Mucosa of descending colon (tissue), 3 donors: ENCODE results near the gene POLR2L. TPM values are rescaled to one million over a fixed set of nuclear protein-coding genes. Genes with fewer than 3 reads are reported as not detected.

Experiments
- ATAC-seq: fragments of 200-7000 bp; cut with Tn5 transposase; one replicate; pipeline ENCODE4 v1.9.1; 2020; ENCODE audit warnings: mild to moderate bottlenecking, moderate library complexity
- DNase-seq, 3 donors: peaks; one replicate each; pipeline ENCODE4 v3.0.0-alpha.2; 2020
- H3K36me3 ChIP-seq: fragments of 200-600 bp; one replicate; pipeline ENCODE4 v1.8.0; 2021; ENCODE audit warnings: low read depth, mild to moderate bottlenecking
- H3K4me1 ChIP-seq: fragments of 200-600 bp; one replicate; pipeline ENCODE4 v1.8.0; 2021; ENCODE audit warnings: low read depth, mild to moderate bottlenecking
- H3K4me3 ChIP-seq: fragments of 200-600 bp; one replicate; pipeline ENCODE4 v1.8.0; 2021; ENCODE audit warnings: mild to moderate bottlenecking
- H3K9me3 ChIP-seq: fragments of 200-600 bp; one replicate; pipeline ENCODE4 v1.8.0; 2021; ENCODE audit warnings: mild to moderate bottlenecking
- CTCF ChIP-seq: fragments of 200-600 bp; IDR thresholded peaks from one replicate; pipeline ENCODE4 v1.8.0; 2022; ENCODE audit warnings: antibody characterized with exemption, mild to moderate bottlenecking
- intact Hi-C, 2 donors: fragments of 100-400 bp; cut with DNase I in 1 of 2; cut with micrococcal nuclease in 1 of 2; formaldehyde crosslinking; loops; one replicate each; pipeline versions ENCODE4 v1.11.0 to v1.11.1; 2022; cut with DNase I, micrococcal nuclease
- total RNA-seq, 3 donors: library from RNA; stranded (reverse); fragmentation: NEBNext Ultra II Directional in 2 of 3; extraction: Animal tissue kit (Norgen Biotek cat#: 25700) in 2 of 3; gene quantifications; one replicate each; pipeline versions ENCODE4 v1.2.1 to v1.2.4, GENCODE V29; 2021 to 2023
- donor health status: DM: no; HTN: no; CAD: no; lungs with moderate emphysema.
- donor health status: DM: no; HTN: no; CAD: no.
- donor health status: DM: no; HTN: yes; CAD: no.

POLR2L gene
- total RNA-seq, 3 donors from 2014 or later: 67.1 to 86.8 (median 82.1) TPM

- no peaks in the 10 kb centered on the region for H3K9me3 ChIP-seq
- H3K4me1 ChIP-seq: peaks cover 40% of the 10 kb centered on the region
- DNase-seq (peak; percentile 95 to 97 (median 97)), ATAC-seq (peak; percentile 73)
- TF ChIP-seq CTCF: no peak
- intact Hi-C loops: no loop called here
- peak overlapping the region; percentile 85 for H3K4me3 ChIP-seq
- H3K36me3 ChIP-seq: no peaks in the 10 kb centered on the region
These were observed 22.2 kb downstream of the POLR2L start for GRCh38 chr11:819943-820649.

GRCh38 chr11:819129-819931 is 23.0 kb downstream of the POLR2L start:
- DNase-seq (peak; percentile 95 to 96 (median 96)), ATAC-seq (peak; percentile 88)
- Histone ChIP-seq H3K9me3 (no peaks in the 10 kb centered on the region), H3K4me3 (peak overlapping the region; percentile 85), H3K36me3 (no peaks in the 10 kb centered on the region), H3K4me1 (peaks cover 33% of the 10 kb centered on the region)
- intact Hi-C loops: no loop called here
- peak; percentile 10 for TF ChIP-seq CTCF

GRCh38 chr11:818396-819128 is 23.8 kb downstream of the POLR2L start, which contains the start of gene PNPLA2:
Gene PNPLA2, plus strand, starts transcription at chr11:818914. Its CDS starts 805 bp downstream, at chr11:819719.
- Histone ChIP-seq H3K36me3 (no peaks in the 10 kb centered on the region), H3K4me1 (peaks cover 29% of the 10 kb centered on the region), H3K9me3 (no peaks in the 10 kb centered on the region), H3K4me3 (peak within 1 kb of the TSS; percentile 85)
- peak; percentile 49 for ATAC-seq
- peak in 2 of 3 donors; percentile 69 to 77 for DNase-seq
- intact Hi-C loops: no loop called here
- no peak for TF ChIP-seq CTCF

- Histone ChIP-seq H3K4me3 (no peak overlapping the region), H3K36me3 (no peaks in the 10 kb centered on the region), H3K4me1 (peaks cover 28% of the 10 kb centered on the region), H3K9me3 (no peaks in the 10 kb centered on the region)
- intact Hi-C loops: no loop called here
- TF ChIP-seq CTCF: no peak
- DNase-seq: no peak
- no peak for ATAC-seq
These were observed 25.9 kb downstream of the POLR2L start for GRCh38 chr11:816433-816779.

- ATAC-seq: no peak
- no peak for TF ChIP-seq CTCF
- Histone ChIP-seq H3K9me3 (no peaks in the 10 kb centered on the region), H3K4me3 (no peak overlapping the region), H3K4me1 (peaks cover 28% of the 10 kb centered on the region), H3K36me3 (no peaks in the 10 kb centered on the region)
- intact Hi-C loops: no loop called here
- DNase-seq: no peak
These were observed 26.5 kb downstream of the POLR2L start for GRCh38 chr11:815675-816432.
